CD4-positive, alpha-beta T cell treated with Interleukin-17A for 1 hour (primary cell): ENCODE measurements around the gene RPS2.
"Not testable (repeated sequence)": the region's sequence is repeated elsewhere in the genome, so short reads cannot be mapped to it uniquely, and the experiment has no call there.

Source experiments
- DNase-seq: peaks from one replicate; pipeline ENCODE4 v3.0.0-alpha.2; 2020

The RPS2 gene

DNA sequence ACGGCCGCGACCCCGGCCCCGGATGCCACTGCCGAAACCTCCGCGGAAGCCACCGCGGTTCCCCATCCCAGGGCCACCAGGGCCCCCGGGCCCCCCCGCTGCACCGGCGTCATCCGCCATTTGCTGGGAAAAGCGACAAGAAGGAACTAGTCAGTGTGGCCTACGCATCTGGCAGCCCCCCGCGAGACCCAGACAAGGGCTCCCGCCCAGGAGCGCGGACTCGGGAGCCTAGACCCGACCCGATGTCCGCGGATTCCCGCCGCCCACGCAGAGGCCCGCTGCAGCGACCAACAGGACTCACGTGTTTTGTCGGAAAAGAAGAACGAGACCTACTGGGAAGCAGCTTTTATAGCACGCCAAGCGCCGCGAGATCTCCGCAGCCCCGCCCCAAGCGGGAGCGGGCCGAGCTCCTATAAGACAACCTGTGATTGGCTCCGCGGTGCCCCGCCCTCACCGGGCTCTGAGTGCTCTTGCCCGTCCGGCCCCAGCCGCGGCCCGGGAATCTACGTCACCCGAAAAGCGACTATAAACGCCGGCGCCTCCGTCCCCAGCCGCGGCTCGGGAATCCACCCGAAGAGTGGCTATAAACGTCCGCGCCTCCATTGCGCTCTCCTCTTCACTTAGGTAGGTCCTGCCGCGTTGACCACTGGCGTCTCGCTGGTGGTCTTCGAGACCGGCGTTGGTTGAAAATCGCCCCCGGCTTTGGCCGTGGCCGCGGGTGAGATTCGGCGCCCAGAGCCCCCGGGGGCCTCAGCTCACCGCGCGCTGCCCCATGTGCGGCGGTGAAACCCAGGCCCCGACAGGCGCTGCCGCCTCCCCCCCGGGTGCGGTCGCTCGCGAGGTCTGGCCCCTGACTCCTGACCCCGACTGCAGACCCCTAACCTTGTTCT, at the start of gene RPS2:
Gene RPS2, minus strand, starts transcription at position 321 of the 890 bp plus-strand sequence. Its CDS starts 201 bp downstream, at position 120.
- peak; percentile 99 for DNase-seq

DNA sequence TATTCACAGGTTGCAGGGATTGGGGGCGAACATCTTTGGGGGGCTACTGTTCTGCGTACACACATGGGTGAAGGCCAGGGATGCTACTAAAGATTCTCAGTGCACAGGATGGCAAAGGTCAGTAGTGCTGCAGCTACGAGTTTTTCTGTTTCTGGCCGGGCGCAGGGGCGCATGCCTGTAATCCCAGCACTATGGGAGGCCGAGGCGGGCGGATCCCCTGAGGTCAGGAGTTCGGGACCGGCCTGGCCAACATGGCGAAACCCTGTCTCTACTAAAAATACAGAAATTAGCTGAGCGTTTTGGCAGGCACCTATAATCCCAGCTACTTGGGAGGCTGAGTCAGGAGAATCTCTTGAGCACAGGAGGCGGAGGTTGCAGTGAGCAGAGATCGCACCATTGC, 48.9 kb upstream of the RPS2 start:
- no peak for DNase-seq

DNA sequence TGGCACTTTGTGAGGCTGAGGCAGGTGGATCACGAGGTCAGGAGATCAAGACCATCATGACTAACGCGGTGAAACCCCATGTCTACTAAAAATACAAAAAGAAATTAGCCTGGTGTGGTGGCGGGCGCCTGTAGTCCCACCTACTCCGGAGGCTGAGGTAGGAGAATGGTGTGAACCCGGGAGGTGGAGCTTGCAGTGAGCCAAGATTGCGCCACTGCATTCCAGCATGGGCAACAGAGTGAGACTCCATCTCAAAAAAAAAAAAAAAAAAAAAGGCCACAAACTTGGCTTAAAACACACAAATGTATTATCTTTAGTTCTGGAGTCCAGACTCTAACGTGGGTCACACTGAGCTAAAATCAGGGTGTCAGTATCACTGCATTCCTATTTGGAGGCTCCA, 47.1 kb upstream of the RPS2 start:
- not testable (repeated sequence) for DNase-seq

GRCh38 chr16:2009791-2010510, 45.3 kb upstream of the RPS2 start, which contains the start of gene ZNF598:
Gene ZNF598, minus strand, starts transcription at chr16:2009821.
- peak; percentile 81 for DNase-seq

GRCh38 chr16:2009164-2009711, 44.6 kb upstream of the RPS2 start:
- DNase-seq: no peak

- no peak for DNase-seq
Measured at GRCh38 chr16:2008631-2009163, 44.1 kb upstream of the RPS2 start.

DNA sequence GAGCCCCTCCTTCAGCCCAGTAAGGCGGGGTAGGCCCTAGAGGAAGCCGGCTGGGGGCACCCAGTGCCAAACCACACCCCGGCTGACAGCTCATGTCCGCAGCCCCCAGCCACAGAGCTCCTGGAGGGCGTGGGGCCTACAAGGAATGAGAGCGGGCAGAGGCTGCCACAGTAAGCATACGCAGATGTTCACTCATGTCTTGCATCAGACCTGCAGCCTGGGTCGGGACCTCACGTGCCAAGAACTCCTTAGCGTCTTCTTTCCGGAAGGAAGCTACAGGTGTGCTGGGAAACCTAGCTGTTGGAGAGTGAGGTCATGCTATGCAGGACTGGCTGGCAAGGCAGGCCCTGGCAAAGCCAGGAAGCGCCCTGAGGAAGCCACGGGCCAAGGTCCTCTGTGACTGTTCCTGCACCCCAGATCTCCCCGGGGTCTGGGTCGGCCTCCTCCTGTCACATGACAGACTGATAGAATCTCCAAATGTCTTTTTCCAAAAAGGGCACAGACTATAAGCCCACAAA, 43.4 kb upstream of the RPS2 start:
- DNase-seq: peak; percentile 32

DNA sequence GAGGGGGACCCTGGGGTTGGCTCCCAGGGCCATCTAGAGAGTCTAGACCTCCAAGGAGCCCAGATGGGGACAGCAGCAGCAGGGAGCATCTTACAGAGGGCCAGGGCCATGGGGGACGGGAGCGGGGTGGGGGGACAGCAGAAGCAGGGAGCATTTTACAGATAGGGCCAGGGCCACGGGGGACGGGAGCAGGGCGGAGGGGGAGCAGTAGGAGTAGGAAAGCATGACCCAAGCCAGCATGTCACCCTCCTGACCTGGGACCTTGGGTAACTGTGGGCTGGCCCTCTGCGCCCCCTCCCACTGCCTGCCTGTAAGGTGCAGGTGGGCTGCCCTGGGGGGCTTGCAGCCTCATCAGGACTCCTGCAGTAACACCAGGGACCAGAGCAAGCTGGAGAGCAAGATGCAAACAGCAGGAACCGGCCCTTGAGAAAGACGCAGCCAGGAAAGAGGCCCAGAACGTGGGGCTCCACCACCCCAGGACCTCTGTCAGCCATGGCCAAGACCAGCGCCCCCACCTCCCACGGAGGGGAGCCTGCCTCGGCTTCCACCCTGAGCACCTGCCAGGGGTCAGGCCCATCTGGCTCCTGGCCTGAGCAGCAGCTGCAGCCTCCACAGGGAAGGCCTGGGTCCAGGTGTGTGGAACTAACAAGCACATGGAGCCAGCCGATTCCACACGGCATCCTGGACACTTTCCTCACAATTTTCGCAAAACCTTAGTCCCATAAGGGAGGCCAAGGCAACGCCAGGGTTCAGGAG, 42.6 kb upstream of the RPS2 start:
- DNase-seq: no peak

- DNase-seq: no peak
Measured at GRCh38 chr16:2006317-2006716, 41.7 kb upstream of the RPS2 start.

- DNase-seq: no peak
Measured at GRCh38 chr16:2005646-2006045, 41.0 kb upstream of the RPS2 start.

- no peak for DNase-seq
Measured at GRCh38 chr16:2004795-2005517, 40.3 kb upstream of the RPS2 start.

- DNase-seq: peak; percentile 86
Measured at GRCh38 chr16:2003827-2004641, 39.4 kb upstream of the RPS2 start.

- DNase-seq: no peak
Measured at GRCh38 chr16:2003231-2003826, 38.7 kb upstream of the RPS2 start.

DNA sequence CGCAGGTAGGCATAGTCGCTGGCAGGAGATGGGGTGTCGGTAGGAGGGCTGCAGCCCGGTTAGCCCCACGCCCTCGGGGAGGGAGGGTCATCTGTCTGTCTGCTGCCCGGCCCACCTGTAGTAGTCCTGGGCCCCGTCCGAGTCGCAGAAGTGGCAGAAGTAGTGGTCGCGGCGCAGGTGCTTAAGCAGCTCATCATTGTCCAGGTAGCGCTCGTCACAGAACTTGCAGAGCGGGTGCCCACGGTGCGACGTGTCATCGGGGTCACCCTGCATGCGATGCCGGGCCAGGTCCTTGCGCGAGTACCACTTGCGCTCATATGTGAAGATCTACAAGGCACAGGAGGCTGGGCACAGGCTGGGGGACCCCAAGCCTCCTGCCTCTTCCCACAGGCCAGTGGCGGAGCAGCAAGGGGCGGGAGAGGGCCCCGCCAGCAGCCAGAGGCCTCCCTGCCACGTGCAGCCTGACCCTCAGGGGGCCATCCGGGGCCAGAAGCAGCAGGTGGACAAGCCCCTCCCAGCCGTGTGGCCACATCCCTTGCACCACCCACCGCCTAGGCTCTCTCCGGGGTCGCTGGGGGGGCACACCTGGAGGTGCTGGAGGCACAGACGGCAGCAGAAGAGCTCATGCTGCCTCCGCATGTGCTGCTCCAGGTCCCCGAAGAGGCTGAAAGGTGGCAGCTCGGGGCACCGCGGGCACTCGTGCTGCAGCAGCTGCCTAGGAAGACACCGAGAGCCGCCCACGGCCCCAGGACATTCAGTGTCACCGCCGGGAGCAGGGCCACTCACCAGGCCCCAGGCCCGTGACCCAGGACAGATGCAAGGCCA, 38.0 kb upstream of the RPS2 start:
- no peak for DNase-seq

GRCh38 chr16:2001456-2002355, 37.1 kb upstream of the RPS2 start:
- no peak for DNase-seq

- no peak for DNase-seq
Measured at GRCh38 chr16:2001035-2001434, 36.4 kb upstream of the RPS2 start.

- no peak for DNase-seq
Measured at GRCh38 chr16:1999866-2000514, 35.4 kb upstream of the RPS2 start.
